GM13977 (cell line): Measurements from ENCODE around the gene DIRAS1.

Experiments
- DNase-seq: peaks from one replicate; pipeline ENCODE4 v3.0.0; 2012; ENCODE audit warnings: low spot score
- CTCF ChIP-seq: IDR thresholded peaks from 2 replicates; pipeline ENCODE4 v1.5.1; 2012; ENCODE audit warnings: mild to moderate bottlenecking, control low read depth; ENCODE audit not compliant: insufficient read depth; ENCODE audit errors: extremely low read depth, missing control alignments
- in situ Hi-C: fragments of 300-500 bp; cut with MboI; formaldehyde crosslinking; loops from one replicate; pipeline ENCODE4 v1.12.0; 2022; ENCODE audit warnings: low sequenced_read_pairs, low pct_unique_long_range_greater_than_20kb, mixed read lengths, inconsistent platforms; ENCODE audit not compliant: unreplicated experiment

The DIRAS1 gene

GRCh38 chr19:2766594-2767372, 45.6 kb upstream of the DIRAS1 start:
- in situ Hi-C loops, result no loop called here
- no peak for DNase-seq
- no peak for TF ChIP-seq CTCF

- in situ Hi-C loops, result no loop called here
- no peak for TF ChIP-seq CTCF
- no peak for DNase-seq
Observed at GRCh38 chr19:2765376-2765775, 44.2 kb upstream of the DIRAS1 start.

GRCh38 chr19:2764945-2765344, 43.8 kb upstream of the DIRAS1 start:
- DNase-seq, result no peak
- no peak for TF ChIP-seq CTCF
- in situ Hi-C loops, result no loop called here

GRCh38 chr19:2763687-2764086, 42.5 kb upstream of the DIRAS1 start:
- TF ChIP-seq CTCF, result no peak
- in situ Hi-C loops, result no loop called here
- DNase-seq, result no peak

DNA sequence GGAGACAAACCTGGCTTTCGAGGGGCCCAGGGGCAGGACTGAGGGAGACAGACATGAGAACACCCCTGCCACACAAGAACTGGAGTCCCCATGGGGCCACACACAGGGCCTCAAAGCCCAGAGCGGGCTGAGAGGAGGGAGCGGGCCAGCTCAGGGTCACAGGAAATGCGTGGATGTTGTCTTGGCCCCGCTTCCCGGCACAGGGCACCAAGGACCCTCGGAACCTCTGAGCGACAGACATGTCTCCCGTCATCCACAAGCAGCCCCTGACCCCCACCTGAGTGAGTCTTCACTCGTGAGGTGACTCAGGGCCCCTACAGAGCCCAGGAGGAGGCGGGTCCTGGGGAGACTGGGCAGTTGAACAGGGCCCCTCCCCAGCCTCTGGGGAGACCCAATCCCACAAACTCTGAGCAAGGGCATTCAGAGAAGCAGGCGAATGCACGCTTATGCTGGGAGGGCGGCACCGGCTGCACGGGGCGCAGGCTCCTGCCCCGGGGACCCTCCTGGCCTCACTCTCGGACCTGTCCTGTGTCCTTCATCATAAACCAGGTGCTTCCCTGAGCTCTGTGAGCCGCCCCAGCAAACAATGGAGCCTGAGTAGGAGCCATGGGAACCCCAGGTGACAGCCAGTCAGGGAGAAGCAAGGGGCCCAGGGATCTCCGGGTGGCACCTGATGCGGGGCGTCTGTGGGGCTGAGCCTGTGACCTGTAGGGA, 41.8 kb upstream of the DIRAS1 start:
- in situ Hi-C loops, result no loop called here
- no peak for TF ChIP-seq CTCF
- no peak for DNase-seq

DNA sequence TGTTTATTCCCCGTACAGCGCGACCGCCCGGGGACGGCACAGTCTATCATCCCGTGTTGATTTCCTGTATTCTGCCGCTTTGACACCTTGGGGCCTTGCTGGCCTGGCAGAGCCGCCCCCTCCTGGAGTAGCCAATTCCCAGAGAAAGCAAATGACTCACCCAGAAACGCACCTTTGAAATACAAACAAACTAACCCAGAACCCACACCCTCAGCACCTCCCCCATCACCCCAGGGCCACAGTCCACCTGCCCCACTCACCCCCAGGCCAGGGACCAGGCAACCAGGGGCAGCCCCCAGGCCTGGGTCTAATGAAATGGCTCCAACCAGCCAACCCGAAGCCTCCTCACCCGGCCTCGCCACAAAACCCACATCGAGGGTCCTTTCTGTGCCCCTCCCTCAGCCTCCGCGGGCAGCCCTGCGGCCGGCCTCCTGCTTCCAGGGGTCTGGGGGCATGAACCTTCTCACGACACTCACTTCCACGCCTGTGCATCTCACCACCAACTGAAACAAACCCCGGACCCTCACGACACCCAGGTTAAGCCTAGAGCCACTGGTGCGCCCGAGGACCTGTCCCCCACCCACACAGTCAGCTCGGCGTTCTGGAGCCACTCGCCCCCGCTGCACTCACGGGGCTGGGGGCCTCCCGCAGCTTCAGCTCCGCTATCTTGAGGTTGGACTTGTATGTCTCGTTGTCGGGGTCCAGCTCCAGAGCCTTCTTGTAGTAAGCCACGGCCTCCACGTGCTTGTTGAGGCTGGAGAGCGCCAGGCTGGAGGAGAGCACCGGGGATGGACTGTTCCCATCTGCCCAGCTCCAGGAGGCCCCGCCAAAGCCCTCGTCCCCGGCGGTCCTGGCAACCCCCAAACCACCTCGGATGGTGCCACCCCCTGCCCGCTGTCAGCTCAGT, 41.0 kb upstream of the DIRAS1 start:
- in situ Hi-C loops, result no loop called here
- TF ChIP-seq CTCF, result no peak
- no peak for DNase-seq
